ENCODE measurements around the gene PLA2G6.

The PLA2G6 gene

GRCh38 chr22:38214302-38215056 lies 32.8 kb upstream of the PLA2G6 start:
- no peak for DNase-seq

- DNase-seq = no peak
These were observed 32.3 kb upstream of the PLA2G6 start for GRCh38 chr22:38213990-38214301.

- no peak for DNase-seq
These were observed 31.8 kb upstream of the PLA2G6 start for GRCh38 chr22:38213319-38213989.

GRCh38 chr22:38212442-38212841 lies 30.8 kb upstream of the PLA2G6 start:
- no peak for DNase-seq

- no peak for DNase-seq
These were observed 29.9 kb upstream of the PLA2G6 start for GRCh38 chr22:38211556-38211955.

- no peak for DNase-seq
These were observed 26.9 kb upstream of the PLA2G6 start for GRCh38 chr22:38208551-38208968.

- no peak for DNase-seq
These were observed 26.3 kb upstream of the PLA2G6 start for GRCh38 chr22:38207898-38208432.

GRCh38 chr22:38205261-38206128 lies 23.9 kb upstream of the PLA2G6 start:
- DNase-seq = no peak

GRCh38 chr22:38204784-38205183 lies 23.2 kb upstream of the PLA2G6 start:
- DNase-seq = no peak

- no peak for DNase-seq
These were observed 22.4 kb upstream of the PLA2G6 start for GRCh38 chr22:38203855-38204514.

- no peak for DNase-seq
These were observed 21.6 kb upstream of the PLA2G6 start for GRCh38 chr22:38203090-38203810.

GRCh38 chr22:38202437-38203089 lies 20.9 kb upstream of the PLA2G6 start:
- DNase-seq = peak; percentile 55

- peak; percentile 94 for DNase-seq
These were observed 20.2 kb upstream of the PLA2G6 start, which contains the start of gene MAFF for GRCh38 chr22:38201711-38202436. TSS of gene MAFF (plus strand) at chr22:38201994. CDS start at chr22:38213854, 11,860 bp downstream.

GRCh38 chr22:38201371-38201710 lies 19.7 kb upstream of the PLA2G6 start:
- DNase-seq = no peak

- no peak for DNase-seq
These were observed 18.4 kb upstream of the PLA2G6 start for GRCh38 chr22:38199826-38200559.

- no peak for DNase-seq
These were observed 15.3 kb upstream of the PLA2G6 start for GRCh38 chr22:38196791-38197419.

GRCh38 chr22:38193580-38193979 lies 11.9 kb upstream of the PLA2G6 start:
- no peak for DNase-seq

- DNase-seq = no peak
These were observed 10.8 kb upstream of the PLA2G6 start for GRCh38 chr22:38192475-38192863.

- no peak for DNase-seq
These were observed 10.3 kb upstream of the PLA2G6 start for GRCh38 chr22:38191731-38192474.
